Cardiac fibroblast (primary cell): ENCODE results near the gene TPX2.

Experiments
- DNase-seq, 2 donors: peaks; one replicate each; pipeline versions ENCODE4 v3.0.0 to v3.0.0-alpha.2; 2010; ENCODE audit warnings: low read depth in 2 of 2
- H3K4me3 ChIP-seq, 2 donors: replicated peaks in 1 of 2; 1 replicate in 1 of 2; 2 replicates in 1 of 2; pipeline ENCODE4 v1.5.1; 2011; ENCODE audit warnings: low read depth in 2 of 2, low read length in 2 of 2, mild to moderate bottlenecking in 2 of 2, moderate library complexity in 1 of 2
- CTCF ChIP-seq: IDR thresholded peaks from one replicate; pipeline ENCODE4 v1.5.1; 2011; ENCODE audit warnings: low read depth, mild to moderate bottlenecking, low read length, inconsistent platforms

The TPX2 gene

DNA sequence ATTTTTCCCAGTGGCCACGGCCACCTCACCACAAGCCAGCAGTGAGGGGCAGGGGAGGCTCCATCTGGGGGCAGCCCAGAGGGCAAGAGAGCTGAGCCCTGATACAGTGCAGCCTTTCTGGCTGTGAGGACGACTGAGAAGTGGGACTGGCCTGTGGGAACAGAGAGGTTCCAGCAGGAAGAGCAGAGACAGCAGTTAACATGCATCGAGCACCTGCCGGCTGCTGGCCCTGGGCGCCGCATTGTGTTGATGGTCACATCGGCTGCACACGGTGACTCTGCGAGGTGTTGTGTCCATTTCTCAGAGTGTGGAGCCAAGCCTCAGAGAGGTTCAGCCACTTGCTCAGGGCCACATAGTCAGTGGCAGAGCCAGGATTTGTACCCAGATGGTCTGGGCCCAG is 96.5 kb downstream of the TPX2 start:
- DNase-seq: no peak

GRCh38 chr20:31835977-31836852 is 97.1 kb downstream of the TPX2 start:
- no peak overlapping the region for H3K4me3 ChIP-seq
- TF ChIP-seq CTCF: no peak
- peak; percentile 90 to 93 for DNase-seq

More for the DNA sequence above, 96.5 kb downstream of the TPX2 start:
- H3K4me3 ChIP-seq: no peak overlapping the region
- no peak for TF ChIP-seq CTCF

DNA sequence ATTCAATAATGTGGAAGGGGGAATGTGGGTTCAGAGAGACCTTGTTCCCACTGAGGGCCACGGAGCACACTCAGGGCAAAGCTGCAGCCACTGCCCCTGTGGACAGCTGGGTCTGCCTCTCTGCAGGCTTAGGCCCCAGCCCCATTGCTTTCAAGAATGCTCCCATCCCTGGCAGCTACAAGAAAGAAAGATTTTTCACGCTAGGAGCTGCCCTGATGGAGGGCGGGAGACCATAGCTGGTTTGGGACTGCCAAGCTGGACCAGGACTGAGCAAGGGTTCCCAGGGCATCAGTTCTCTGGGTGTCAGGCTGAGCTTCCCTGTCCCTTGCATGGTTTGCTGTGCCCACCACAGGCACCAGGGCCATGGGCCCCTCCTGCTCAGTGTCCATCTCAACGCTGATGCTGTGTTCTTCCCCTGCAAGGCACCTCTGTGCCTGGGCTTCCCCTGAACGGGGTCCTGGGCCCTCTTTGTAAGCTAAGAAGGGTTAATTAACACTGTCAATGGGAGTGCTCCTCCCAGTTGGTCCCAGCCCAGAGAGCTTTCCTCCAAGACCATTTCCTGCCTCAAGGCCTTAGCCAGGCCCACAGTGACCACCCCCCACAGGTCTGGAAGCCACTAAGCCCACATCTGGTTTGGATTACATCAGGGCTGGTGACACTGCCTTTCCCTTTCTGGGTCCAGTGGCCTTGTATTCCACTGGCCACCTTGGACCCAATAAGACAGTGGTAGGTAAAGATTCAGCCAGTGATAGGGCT is 97.9 kb downstream of the TPX2 start:
- DNase-seq: peak in 1 of 2 donors; percentile 48
- TF ChIP-seq CTCF: no peak
- no peak overlapping the region for H3K4me3 ChIP-seq

DNA sequence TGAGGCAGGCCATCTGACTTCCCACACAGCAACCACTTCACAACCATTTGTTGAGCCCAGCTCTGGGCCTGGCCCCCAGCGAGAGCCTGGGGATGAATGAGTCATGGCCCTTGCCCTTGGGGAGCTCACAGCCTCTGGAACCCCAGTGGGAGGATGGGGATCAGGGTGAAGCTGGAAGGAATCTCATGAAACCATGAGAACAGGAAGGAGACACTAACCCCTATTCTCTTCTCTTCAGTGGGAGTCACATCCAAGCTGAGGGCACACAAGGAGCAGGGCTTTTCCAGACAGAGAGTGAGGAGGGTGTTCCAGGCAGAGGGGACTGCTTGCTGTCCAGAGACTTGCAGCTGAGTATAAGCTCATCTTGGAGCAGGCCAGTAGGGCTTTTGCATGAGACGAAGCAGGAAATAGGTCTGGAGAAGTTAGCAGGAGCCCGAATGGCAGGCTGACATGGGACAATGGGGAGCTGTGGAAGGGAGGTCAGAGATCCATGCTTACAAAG is 98.9 kb downstream of the TPX2 start:
- DNase-seq: peak; percentile 46 to 86
- no peak for TF ChIP-seq CTCF
- H3K4me3 ChIP-seq: no peak overlapping the region

DNA sequence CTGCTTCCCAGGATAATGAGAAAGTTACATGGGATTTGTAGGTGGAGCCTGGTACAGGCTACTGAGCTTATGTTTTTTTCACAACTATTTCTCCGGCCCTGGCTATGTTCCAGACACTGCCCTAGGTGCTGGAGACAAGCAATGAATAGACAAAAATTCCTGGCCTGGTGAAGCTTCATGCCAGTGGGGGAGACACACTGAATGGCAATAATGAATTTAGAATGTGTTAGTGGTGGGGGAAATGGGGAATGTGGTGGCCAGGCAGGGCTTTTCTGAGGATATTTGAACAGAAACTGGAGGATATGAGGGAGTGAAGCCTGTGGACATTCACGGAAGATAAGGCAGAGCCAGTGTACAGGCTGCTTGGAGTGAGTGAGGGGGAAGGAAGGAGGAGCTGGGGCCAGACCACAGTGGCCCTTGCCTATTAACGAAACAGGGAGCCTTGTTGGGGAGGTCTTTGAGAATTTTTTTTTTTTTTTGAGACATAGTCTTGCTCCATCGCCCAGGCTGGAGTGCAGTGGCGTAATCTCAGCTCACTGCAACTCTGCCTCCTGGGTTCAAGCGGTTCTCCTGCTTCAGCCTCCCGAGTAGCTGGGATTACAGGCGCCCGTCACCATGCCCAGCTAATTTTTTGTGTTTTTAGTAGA is 99.7 kb downstream of the TPX2 start:
- DNase-seq: peak; percentile 60 to 65
- no peak for TF ChIP-seq CTCF
- no peak overlapping the region for H3K4me3 ChIP-seq

- H3K4me3 ChIP-seq: no peak overlapping the region
- no peak for TF ChIP-seq CTCF
- DNase-seq: peak in 1 of 2 donors; percentile 43
Observed at GRCh38 chr20:31839782-31840487, 100.8 kb downstream of the TPX2 start.
